Parathyroid adenoma (tissue), 2 donors: ENCODE measurements around the gene DACH1.

Experiments used
- H2AFZ ChIP-seq: fragments of 300-600 bp; sonication (generic); one replicate; pipeline ENCODE4 v1.7.0; 2017; ENCODE audit warnings: antibody characterized with exemption, mild to moderate bottlenecking
- H3K27ac ChIP-seq: fragments of 300-600 bp; sonication (generic); one replicate; pipeline ENCODE4 v1.7.0; 2017
- H3K27me3 ChIP-seq: fragments of 300-600 bp; sonication (generic); one replicate; pipeline ENCODE4 v1.7.0; 2017; ENCODE audit warnings: low read length; ENCODE audit not compliant: control insufficient read depth, insufficient read depth
- H3K36me3 ChIP-seq: fragments of 300-600 bp; sonication (generic); one replicate; pipeline ENCODE4 v1.7.0; 2017; ENCODE audit warnings: low read length; ENCODE audit not compliant: control insufficient read depth, insufficient read depth
- H3K4me1 ChIP-seq: fragments of 300-600 bp; sonication (generic); one replicate; pipeline ENCODE4 v1.7.0; 2017; ENCODE audit warnings: control low read depth
- H3K4me2 ChIP-seq: fragments of 300-600 bp; sonication (generic); one replicate; pipeline ENCODE4 v1.7.0; 2017; ENCODE audit warnings: low read length
- H3K4me3 ChIP-seq: fragments of 300-600 bp; sonication (generic); one replicate; pipeline ENCODE4 v1.7.0; 2017; ENCODE audit warnings: low read depth, low read length
- H3K79me2 ChIP-seq: fragments of 300-600 bp; sonication (generic); one replicate; pipeline ENCODE4 v1.7.0; 2017; ENCODE audit warnings: control low read depth
- H3K9ac ChIP-seq: fragments of 300-600 bp; sonication (generic); one replicate; pipeline ENCODE4 v1.7.0; 2017; ENCODE audit warnings: mild to moderate bottlenecking
- H3K9me3 ChIP-seq: fragments of 300-600 bp; sonication (generic); one replicate; pipeline ENCODE4 v1.7.0; 2017; ENCODE audit warnings: low read length; ENCODE audit not compliant: control insufficient read depth
- CTCF ChIP-seq: fragments of 300-600 bp; sonication (generic); IDR thresholded peaks from one replicate; pipeline ENCODE4 v1.7.0; 2017; ENCODE audit warnings: antibody characterized with exemption, mild to moderate bottlenecking
- donor health status: primary hyperparathyroidism.

DACH1 gene

GRCh38 chr13:71461892-71462291 is 405.1 kb downstream of the DACH1 start:
- Histone ChIP-seq H3K9me3 (no peaks in the 10 kb centered on the region), H3K4me3 (no peak overlapping the region), H3K27ac (no peak overlapping the region), H3K4me1 (no peaks in the 10 kb centered on the region), H2AFZ (no peak overlapping the region), H3K4me2 (no peak overlapping the region), H3K9ac (no peak overlapping the region), H3K79me2 (no peaks in the 10 kb centered on the region), H3K27me3 (no peaks in the 10 kb centered on the region), H3K36me3 (no peaks in the 10 kb centered on the region)
- TF ChIP-seq CTCF: no peak

- Histone ChIP-seq H3K4me3 (no peak overlapping the region), H3K9me3 (no peaks in the 10 kb centered on the region), H3K9ac (no peak overlapping the region), H3K79me2 (no peaks in the 10 kb centered on the region), H3K27me3 (no peaks in the 10 kb centered on the region), H2AFZ (no peak overlapping the region), H3K4me1 (no peaks in the 10 kb centered on the region), H3K36me3 (no peaks in the 10 kb centered on the region), H3K27ac (no peak overlapping the region), H3K4me2 (no peak overlapping the region)
- no peak for TF ChIP-seq CTCF
These were observed 406.8 kb downstream of the DACH1 start for GRCh38 chr13:71460211-71460610.

GRCh38 chr13:71459708-71460107 is 407.3 kb downstream of the DACH1 start:
- H3K4me3 ChIP-seq: no peak overlapping the region
- H2AFZ ChIP-seq: no peak overlapping the region
- H3K27ac ChIP-seq: no peak overlapping the region
- no peaks in the 10 kb centered on the region for H3K27me3 ChIP-seq
- no peaks in the 10 kb centered on the region for H3K4me1 ChIP-seq
- H3K9me3 ChIP-seq: no peaks in the 10 kb centered on the region
- no peak overlapping the region for H3K4me2 ChIP-seq
- H3K9ac ChIP-seq: no peak overlapping the region
- TF ChIP-seq CTCF: no peak
- no peaks in the 10 kb centered on the region for H3K36me3 ChIP-seq
- H3K79me2 ChIP-seq: no peaks in the 10 kb centered on the region

- Histone ChIP-seq H3K27ac (no peak overlapping the region), H3K36me3 (no peaks in the 10 kb centered on the region), H3K4me1 (no peaks in the 10 kb centered on the region), H3K4me3 (no peak overlapping the region), H3K9ac (no peak overlapping the region), H3K79me2 (no peaks in the 10 kb centered on the region), H2AFZ (no peak overlapping the region), H3K4me2 (no peak overlapping the region), H3K27me3 (no peaks in the 10 kb centered on the region), H3K9me3 (no peaks in the 10 kb centered on the region)
- TF ChIP-seq CTCF: no peak
These were observed 409.4 kb downstream of the DACH1 start for GRCh38 chr13:71457645-71458044.

GRCh38 chr13:71456136-71456535 is 410.9 kb downstream of the DACH1 start:
- H3K27me3 ChIP-seq: no peaks in the 10 kb centered on the region
- TF ChIP-seq CTCF: no peak
- no peak overlapping the region for H3K27ac ChIP-seq
- H3K4me2 ChIP-seq: no peak overlapping the region
- H3K9ac ChIP-seq: no peak overlapping the region
- no peaks in the 10 kb centered on the region for H3K4me1 ChIP-seq
- H3K4me3 ChIP-seq: no peak overlapping the region
- no peaks in the 10 kb centered on the region for H3K36me3 ChIP-seq
- no peak overlapping the region for H2AFZ ChIP-seq
- H3K9me3 ChIP-seq: no peaks in the 10 kb centered on the region
- H3K79me2 ChIP-seq: no peaks in the 10 kb centered on the region
